Measurements from ENCODE around the gene LCE2B. TPM values are rescaled to one million over a fixed set of nuclear protein-coding genes. Genes with fewer than 3 reads are reported as not detected.

The LCE2B gene
- total RNA-seq, 1 donor from 2014 or later, result not detected

DNA sequence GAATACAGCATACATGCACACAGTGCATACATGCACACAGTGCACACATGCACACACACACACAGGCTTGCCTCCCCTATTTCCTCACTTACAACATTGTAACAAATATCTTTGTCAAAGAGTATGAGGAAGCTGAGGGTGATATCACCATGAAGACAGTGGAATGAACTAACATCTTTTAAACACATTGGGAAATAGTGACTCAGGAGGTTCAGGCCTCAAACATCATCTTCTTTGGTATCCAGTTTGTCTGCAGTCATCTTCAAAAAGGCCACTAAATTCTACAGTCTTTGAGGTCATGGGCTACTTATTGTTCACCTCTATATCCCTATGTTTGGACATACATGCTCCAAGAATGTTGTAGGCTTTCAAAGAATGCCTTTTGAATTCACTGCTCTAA is 2.1 kb upstream of the LCE2B start:
- TF ChIP-seq, protein P1, sequence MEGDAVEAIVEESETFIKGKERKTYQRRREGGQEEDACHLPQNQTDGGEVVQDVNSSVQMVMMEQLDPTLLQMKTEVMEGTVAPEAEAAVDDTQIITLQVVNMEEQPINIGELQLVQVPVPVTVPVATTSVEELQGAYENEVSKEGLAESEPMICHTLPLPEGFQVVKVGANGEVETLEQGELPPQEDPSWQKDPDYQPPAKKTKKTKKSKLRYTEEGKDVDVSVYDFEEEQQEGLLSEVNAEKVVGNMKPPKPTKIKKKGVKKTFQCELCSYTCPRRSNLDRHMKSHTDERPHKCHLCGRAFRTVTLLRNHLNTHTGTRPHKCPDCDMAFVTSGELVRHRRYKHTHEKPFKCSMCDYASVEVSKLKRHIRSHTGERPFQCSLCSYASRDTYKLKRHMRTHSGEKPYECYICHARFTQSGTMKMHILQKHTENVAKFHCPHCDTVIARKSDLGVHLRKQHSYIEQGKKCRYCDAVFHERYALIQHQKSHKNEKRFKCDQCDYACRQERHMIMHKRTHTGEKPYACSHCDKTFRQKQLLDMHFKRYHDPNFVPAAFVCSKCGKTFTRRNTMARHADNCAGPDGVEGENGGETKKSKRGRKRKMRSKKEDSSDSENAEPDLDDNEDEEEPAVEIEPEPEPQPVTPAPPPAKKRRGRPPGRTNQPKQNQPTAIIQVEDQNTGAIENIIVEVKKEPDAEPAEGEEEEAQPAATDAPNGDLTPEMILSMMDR (conservative IDR thresholded peaks at IDR 0.05; ENCODE audit: low read depth, low read length), result no peak
- DNase-seq (ENCODE audit: low read depth), result no peak
- no peak overlapping the region for H3K4me3 ChIP-seq (ENCODE audit: low read depth, low read length)

DNA sequence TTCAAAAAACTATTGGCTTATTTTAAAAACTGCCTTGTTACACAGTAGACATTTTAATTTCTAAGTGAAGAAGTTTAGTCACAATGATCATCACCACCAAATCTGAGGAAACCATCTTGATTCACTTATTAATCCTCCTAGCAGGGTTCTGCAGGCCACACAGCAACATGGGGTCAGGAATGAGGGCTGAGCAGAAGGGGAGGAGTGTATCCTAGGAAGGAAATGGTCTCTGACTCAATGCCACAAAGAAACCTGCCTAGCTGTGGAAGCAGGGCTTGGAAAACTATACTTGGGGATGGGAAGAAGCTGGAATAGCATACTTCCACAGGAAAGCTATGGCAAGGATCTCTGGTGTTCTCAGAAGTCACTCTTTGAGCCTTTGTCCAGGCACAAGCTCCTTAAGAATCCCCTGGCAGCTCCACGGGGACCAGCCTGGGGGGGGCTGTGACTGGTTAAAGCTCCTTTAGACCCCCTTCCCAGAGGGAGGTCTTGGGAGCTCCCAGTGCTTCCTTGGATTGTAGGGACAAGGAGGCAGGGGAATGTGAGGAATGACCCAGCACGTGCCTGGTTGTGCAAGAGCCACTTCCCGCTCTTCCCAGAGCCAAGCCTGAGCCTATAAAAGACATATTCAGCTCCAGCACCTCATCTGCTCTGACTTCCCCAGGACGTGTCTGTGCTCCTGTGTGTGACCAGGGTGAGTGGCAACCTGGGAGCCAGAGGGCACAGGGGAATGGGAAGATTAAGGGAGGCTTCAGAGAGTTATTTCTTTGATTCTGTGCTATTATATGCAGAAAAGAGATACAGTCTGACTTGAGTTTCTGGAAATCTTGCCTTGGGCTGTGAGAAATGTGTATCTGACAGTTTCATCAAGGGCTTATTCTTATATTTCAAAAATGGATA is 12.0 kb downstream of the LCE2B start, which contains the start of gene LCE2A:
Gene LCE2A, plus strand, starts transcription at position 645 of the 900 bp plus-strand sequence. CDS start 557 bp downstream, outside the sequence.
- DNase-seq (ENCODE audit: low read depth), result no peak
- TF ChIP-seq, protein P1 (conservative IDR thresholded peaks at IDR 0.05; ENCODE audit: low read depth, low read length), result no peak
- no peak within 1 kb of the TSS for H3K4me3 ChIP-seq (ENCODE audit: low read depth, low read length)

DNA sequence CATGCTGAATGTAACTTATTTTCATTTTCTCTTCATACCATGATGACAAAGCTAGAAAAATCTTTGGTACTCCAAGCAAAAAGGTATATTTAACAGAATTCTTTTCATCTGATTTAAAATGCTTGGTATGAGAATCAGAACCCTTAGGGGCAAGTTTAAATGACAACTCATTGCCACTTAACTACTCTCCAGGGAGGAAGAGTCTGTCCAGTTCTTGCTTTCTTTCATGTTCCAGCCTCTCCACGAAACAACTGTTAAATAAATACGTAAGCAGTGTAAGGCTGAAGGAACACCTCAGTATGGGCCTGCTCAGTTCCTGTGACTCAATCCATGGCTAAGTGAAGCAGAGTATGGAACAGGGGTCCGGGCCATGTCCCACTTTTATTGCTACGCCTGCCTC is 13.8 kb downstream of the LCE2B start:
- no peak for DNase-seq (ENCODE audit: low read depth)
- TF ChIP-seq, protein P1 (conservative IDR thresholded peaks at IDR 0.05; ENCODE audit: low read depth, low read length), result no peak
- no peak overlapping the region for H3K4me3 ChIP-seq (ENCODE audit: low read depth, low read length)

DNA sequence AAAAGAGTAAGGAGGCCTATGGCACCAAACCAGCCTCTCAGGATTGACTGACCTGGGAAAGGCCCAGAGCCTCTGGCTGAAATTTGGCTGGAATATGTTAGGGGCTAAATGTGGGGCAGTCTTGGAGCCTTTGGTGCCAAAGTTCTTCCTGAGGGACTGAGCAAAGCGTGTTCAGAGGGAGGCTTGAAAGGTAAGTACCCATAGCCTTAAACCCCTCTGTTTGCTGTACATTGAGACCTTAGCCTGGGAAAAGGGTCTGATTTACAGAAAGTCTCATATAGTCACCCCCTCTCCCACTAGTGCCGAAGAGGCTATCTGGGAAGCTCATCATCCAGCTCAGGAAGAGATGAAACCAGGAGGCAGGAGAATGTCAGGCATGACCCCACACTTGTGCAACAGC is 21.9 kb downstream of the LCE2B start, which contains the start of gene LCE4A:
Gene LCE4A, plus strand, starts transcription at position 301 of the 400 bp plus-strand sequence. CDS start 916 bp downstream, outside the sequence.
- no peak within 1 kb of the TSS for H3K4me3 ChIP-seq (ENCODE audit: low read depth, low read length)
- DNase-seq (ENCODE audit: low read depth), result no peak
- TF ChIP-seq, protein P1 (conservative IDR thresholded peaks at IDR 0.05; ENCODE audit: low read depth, low read length), result no peak

DNA sequence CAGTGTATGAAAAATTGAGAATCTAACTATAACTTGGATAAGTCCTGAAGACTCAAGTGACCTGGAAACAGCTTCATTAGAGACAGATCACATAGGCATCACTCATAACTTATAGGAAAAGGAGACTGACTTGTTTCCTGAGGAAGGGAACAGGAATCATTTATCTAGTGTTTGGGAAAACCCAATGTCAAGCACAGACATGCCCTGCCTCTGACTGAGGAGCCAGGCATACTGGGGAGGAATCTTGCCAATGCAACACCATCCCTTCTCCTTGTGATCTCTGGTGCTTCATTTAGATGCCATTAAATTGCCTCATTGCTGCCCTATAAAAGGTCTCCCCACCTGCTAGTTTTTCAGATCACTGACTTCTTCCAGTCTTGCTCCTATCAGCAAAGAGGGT is 32.3 kb downstream of the LCE2B start:
- no peak overlapping the region for H3K4me3 ChIP-seq (ENCODE audit: low read depth, low read length)
- TF ChIP-seq, protein P1 (conservative IDR thresholded peaks at IDR 0.05; ENCODE audit: low read depth, low read length), result no peak
- DNase-seq (ENCODE audit: low read depth), result no peak

DNA sequence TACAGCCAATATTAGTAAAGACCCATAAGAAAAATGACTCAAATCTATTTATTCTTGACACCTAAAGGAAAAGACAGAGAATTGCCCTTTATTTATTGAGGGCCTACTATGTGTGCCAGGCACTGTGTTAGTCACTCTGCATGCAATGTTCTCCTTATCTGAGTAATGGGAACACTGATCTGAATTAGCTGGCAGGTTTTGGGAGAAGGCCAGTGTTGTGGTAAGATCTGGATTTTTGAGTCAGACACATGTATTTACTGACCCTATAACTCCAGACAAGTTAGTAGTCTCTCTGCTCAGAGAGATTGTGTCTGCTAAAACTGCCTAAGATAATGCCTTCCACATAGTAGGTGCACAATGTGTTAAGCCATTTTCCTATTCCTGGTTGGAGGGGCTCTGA is 39.3 kb downstream of the LCE2B start:
- no peak for DNase-seq (ENCODE audit: low read depth)
- TF ChIP-seq, protein P1 (conservative IDR thresholded peaks at IDR 0.05; ENCODE audit: low read depth, low read length), result no peak
- no peak overlapping the region for H3K4me3 ChIP-seq (ENCODE audit: low read depth, low read length)
